Measurements from ENCODE around the gene CDC123.

DNA sequence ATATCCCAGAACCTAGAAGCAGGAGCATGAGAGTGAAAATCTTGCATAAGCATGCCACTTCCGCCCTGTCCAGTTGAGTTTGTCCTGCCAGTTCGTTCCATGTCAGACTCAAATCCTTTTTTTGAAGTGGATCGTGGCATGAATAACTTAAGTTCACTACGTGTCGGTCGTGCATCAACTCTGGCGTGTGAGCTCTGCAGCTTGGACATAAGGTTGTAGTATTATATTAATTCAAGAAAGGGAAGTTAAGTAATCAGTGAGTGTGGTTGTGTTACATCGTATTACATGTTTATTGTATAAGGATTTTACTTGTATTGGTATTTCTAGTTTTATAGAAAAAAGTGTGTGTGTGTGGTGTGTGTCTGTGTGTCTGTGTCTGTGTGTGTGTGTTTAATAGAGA, 23.0 kb downstream of the CDC123 start:
- TF ChIP-seq, protein P1, sequence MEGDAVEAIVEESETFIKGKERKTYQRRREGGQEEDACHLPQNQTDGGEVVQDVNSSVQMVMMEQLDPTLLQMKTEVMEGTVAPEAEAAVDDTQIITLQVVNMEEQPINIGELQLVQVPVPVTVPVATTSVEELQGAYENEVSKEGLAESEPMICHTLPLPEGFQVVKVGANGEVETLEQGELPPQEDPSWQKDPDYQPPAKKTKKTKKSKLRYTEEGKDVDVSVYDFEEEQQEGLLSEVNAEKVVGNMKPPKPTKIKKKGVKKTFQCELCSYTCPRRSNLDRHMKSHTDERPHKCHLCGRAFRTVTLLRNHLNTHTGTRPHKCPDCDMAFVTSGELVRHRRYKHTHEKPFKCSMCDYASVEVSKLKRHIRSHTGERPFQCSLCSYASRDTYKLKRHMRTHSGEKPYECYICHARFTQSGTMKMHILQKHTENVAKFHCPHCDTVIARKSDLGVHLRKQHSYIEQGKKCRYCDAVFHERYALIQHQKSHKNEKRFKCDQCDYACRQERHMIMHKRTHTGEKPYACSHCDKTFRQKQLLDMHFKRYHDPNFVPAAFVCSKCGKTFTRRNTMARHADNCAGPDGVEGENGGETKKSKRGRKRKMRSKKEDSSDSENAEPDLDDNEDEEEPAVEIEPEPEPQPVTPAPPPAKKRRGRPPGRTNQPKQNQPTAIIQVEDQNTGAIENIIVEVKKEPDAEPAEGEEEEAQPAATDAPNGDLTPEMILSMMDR (IDR thresholded peaks at IDR 0.05): no peak
- TF ChIP-seq POLR2A (IDR thresholded peaks at IDR 0.05) (no peak), POLR2AphosphoS5 (IDR thresholded peaks at IDR 0.05) (no peak), EP300 (IDR thresholded peaks at IDR 0.05) (no peak)

All from sigmoid colon (tissue), 4 donors.